Astrocyte of the hippocampus (primary cell): ENCODE measurements around the gene EPB41L4B.
A peak's percentile ranks its signal among the peaks of the same experiment; 100 is the strongest.
"Not testable (repeated sequence)": the region's sequence is repeated elsewhere in the genome, so short reads cannot be mapped to it uniquely, and the experiment has no call there.

Experiments
- DNase-seq: peaks from one replicate; pipeline ENCODE4 v3.0.0; 2011; ENCODE audit warnings: low read depth, low spot score

The EPB41L4B gene

GRCh38 chr9:109163194-109163593 lies 157.7 kb downstream of the EPB41L4B start:
- no peak for DNase-seq

DNA sequence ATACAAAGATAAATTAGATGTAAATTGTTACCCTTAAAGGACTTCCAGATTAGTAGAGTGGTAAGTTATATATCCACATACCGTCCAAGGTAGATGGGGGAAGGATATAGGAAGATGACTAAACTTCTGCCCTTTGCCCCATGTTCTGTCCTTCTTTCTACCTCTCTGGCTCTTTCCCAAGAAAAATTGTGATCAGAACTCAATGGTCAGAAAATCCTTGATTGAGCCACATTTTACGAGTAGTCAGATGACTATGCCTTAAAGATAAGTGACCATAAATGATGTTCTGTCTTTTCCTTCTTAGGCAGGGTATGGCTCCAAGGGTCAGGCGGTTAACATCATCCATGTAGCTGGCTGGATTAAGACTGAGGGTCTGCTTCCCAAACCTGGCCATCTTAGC lies 158.2 kb downstream of the EPB41L4B start:
- no peak for DNase-seq

GRCh38 chr9:109161471-109161870 lies 159.4 kb downstream of the EPB41L4B start:
- no peak for DNase-seq

DNA sequence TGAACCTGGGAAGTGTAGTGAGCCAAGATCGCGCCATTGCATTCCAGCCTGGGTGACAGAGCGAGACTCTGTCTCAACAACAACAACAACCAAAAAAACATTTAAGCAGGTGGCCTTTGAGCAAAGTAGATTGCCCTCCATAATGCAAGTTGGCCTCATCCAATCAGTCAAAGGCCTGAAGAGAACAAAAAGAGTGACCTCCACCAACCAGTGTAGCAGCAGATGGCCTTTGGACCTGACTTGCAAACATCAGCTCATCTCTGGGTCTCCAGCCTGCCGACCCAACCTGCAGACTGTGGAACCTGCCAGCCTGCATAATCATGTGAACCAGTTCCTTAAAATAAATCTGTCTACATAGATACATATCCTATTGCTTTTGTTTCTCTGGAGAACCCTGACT lies 161.3 kb downstream of the EPB41L4B start:
- no peak for DNase-seq

DNA sequence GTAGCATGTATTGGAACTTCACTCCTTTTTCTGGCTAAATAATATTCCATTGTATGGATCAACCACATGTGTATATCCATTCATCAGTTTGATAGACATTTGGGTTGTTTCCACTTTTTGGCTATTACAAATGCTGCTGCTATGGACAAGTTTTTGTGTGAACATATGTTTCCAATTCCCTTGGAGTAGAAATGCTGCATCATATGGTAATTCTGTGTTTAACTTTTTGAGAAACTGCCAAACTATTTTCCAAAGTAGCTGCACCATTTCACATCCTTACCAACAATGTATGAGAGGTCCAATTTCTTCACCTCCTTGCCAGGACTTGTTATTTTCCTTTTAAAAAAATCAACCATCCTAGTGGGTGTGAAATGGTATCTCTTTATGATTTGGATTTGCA lies 162.2 kb downstream of the EPB41L4B start:
- no peak for DNase-seq

GRCh38 chr9:109156708-109157107 lies 164.2 kb downstream of the EPB41L4B start:
- no peak for DNase-seq

DNA sequence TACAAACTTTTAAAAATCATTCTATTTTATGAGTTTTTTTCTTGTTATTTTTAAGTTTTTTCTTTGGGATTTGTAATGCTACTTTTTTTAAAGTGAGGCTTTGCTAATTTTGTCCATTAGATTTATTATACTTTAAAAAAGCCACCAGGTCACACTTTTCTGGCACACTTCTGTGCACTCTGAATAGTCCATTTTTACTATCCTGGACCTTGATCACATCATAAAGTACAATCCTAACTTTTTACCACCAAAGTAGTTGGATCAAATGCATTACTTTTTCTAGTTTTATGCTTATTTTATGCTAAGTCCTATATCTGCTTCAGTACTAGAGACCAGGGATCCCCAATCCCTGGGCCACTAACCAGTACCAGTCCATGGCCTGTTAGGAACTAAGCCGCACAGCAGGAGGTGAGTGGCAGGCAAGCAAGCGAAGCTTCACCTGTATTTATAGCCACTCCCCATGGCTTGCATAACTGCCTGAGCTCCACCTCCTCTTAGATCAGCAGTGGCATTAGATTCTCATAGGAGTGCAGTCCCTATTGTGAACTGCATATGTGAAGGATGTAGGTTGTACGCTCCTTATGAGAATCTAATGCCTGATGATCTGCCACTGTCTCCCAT lies 169.8 kb downstream of the EPB41L4B start:
- DNase-seq: no peak

DNA sequence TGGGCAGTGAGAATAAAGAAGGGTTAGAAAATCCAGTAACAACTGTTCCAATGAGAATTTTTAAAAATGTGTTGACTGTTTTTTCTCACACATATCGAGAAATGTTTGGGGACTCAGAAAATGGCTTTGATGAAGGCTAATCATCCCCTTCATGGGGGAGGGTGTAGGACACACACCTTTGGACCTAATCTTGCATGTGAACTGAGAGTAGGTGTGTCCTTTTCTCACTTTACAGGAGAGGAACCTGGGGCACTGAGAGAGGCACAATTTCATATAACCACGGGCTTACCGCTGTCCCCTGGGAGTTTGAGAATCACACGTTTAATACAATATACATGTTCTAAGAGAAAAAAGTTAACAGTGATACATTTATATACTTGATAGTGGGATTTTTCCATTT lies 171.1 kb downstream of the EPB41L4B start:
- no peak for DNase-seq

GRCh38 chr9:109149089-109149488 lies 171.8 kb downstream of the EPB41L4B start:
- no peak for DNase-seq

DNA sequence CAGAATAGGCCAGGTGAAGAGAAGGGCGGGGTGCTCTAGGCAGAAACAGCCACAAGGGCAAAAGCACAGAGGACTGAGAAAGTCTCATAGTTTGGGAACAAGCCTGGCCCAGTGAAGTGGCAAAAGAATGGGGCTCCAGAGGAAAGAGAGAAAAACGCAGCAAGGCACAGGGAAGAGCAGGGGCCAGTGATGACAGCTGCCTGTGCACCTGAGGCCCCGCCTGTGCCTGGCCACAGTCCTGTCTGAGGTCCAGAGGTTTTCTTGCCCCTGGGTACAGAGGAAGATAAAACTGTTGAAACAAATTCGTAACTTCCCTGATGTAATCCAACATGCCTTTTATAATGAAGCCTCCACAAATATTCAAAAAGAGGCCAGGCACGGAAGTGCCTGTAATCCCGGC lies 175.8 kb downstream of the EPB41L4B start:
- DNase-seq: no peak

DNA sequence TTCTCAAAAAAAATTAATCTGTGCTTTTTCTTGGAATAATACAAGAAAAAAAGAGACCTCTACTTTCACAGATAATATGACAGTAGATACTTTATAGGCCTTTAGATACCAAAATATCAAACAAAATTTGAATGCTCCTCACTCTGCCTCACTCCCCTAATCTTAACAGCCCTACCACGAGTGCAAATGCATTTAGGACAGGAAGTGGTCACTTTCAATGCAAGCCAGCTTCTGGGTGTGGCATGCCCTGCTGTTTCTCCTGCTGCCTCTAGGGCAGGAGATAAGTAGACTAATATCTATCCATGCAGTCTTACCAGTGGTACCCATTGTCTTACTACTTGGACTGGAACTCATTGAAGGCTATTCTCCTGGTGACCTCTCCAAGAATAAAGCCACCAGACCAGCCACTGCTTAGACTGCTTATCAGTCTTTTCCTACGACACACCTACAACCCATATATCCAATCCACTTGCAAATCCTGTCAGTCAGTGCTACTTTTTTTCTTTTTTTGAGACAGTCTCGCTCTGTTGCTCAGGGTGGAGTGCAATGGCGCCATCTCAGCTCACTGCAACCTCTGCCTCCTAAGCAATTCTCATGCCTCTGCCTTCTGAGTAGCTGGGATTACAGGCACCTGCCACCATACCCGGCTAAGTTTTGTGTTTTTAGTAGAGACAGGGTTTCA lies 176.8 kb downstream of the EPB41L4B start:
- DNase-seq: peak; percentile 10

DNA sequence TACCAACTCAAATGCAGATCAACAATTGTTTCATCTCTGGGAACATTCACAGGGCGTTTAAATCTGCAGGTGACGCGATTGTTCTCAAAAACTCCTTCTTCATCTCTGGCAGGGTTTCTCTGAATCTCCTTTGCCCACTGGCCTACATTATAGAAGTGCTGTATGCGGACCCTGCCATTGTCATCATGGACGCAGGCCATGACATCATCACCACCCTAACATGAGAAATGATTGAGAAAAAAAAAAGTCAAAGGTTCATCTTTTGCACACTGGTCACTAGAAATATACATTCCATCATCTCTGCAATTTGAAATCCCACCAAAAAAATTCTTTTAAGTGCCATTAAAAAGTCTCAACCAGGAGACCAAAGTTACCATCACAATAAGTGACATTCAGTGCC lies 179.5 kb downstream of the EPB41L4B start:
- DNase-seq: no peak

DNA sequence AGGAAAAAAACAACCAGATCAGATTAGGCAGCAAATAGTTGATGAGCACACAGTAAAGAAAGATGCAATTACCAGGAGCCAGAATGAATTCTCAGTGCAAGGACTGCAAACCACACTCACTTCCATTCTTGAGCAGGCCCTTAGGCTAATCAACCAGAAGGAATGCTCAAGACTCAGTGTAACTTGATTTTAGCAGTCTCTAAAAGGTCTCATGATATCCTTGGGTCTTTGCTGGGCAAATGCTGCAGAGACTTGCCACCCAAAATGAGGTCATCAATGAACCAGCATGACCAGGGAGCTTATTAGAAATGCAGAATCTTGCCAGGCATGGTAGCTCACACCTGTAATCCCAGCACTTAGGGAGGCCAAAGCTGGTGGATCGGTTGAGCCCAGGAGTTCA lies 181.0 kb downstream of the EPB41L4B start:
- no peak for DNase-seq

DNA sequence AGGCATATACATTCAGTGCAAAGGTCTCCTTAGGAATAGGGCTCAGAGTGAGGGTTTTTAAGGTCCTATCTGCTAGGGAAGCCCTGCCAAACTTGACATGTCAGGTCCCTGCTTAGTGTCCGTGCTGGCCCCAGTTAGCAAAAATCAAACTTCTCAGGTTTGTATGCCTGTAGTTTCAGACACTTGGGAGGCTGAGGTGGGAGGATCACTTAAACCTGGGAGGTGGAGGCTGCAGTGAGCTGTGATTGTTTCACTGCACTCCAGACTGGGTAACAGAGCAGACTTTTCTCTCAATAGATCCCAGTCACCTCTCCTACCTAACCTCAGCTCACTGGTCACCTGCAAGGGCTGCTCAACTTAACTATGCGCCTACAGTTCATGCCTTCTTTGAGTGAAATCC lies 182.4 kb downstream of the EPB41L4B start:
- DNase-seq: no peak

DNA sequence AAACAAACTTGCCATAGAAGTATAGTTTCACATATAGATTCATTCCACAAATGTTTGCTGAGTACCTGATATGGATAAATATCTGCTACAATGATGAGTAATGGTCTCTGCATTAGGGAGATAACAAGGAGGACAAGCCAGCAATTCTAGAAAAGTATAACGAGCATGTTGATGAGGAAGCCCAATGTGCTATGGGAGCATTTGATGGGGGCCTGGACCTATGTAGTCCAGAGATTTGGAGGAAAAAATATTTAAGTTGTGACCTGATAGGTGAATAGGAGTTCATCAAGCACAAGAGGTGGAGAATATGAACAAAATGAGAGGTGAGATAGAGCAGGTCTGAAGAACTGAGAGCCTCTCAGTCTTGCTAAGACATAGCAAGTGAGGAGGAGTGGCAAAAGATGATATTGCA lies 186.7 kb downstream of the EPB41L4B start:
- DNase-seq: no peak

GRCh38 chr9:109133533-109133932 lies 187.3 kb downstream of the EPB41L4B start:
- no peak for DNase-seq

DNA sequence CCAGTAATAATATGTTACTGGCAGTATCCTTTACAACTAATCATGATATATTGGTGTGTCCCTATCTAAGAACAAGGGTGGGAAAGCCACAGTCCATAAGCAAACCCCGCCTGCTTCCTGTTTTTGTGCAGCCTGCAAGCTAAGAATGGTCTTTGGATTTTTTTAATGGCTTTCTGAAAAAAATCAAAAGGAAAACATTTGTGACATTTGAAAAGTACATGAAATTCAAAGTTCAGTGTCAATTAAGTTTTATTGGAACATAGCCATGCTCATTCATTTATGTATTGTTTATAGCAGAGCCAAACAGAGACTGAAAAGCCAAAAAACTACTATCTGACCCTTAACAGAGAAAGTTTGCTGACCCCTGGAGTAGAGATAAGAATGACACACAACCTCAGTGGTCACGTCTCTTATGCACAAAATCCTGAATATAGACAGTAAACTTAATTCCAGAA lies 188.3 kb downstream of the EPB41L4B start:
- DNase-seq: no peak

- no peak for DNase-seq
Measured at GRCh38 chr9:109129470-109130197, 191.2 kb downstream of the EPB41L4B start.

DNA sequence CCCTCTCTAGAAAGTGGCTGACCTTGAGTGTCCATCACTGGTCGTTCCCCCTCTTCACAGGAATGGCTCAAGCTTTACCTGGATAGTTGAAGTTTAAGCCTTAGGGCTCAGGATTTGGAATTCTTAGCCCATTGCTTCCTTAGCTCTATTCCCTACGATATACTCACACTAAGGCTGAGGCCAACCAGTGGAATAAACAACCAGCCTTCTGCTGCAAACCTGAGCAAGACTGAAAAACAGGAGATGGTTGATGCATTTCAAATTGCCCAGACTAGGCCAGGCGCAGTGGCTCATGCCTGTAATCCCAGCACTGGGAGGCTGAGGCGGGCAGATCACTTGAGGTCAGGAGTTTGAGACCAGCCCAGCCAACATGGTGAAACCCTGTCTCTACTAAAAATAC lies 194.2 kb downstream of the EPB41L4B start:
- not testable (repeated sequence) for DNase-seq

- no peak for DNase-seq
Measured at GRCh38 chr9:109124121-109124520, 196.7 kb downstream of the EPB41L4B start.

DNA sequence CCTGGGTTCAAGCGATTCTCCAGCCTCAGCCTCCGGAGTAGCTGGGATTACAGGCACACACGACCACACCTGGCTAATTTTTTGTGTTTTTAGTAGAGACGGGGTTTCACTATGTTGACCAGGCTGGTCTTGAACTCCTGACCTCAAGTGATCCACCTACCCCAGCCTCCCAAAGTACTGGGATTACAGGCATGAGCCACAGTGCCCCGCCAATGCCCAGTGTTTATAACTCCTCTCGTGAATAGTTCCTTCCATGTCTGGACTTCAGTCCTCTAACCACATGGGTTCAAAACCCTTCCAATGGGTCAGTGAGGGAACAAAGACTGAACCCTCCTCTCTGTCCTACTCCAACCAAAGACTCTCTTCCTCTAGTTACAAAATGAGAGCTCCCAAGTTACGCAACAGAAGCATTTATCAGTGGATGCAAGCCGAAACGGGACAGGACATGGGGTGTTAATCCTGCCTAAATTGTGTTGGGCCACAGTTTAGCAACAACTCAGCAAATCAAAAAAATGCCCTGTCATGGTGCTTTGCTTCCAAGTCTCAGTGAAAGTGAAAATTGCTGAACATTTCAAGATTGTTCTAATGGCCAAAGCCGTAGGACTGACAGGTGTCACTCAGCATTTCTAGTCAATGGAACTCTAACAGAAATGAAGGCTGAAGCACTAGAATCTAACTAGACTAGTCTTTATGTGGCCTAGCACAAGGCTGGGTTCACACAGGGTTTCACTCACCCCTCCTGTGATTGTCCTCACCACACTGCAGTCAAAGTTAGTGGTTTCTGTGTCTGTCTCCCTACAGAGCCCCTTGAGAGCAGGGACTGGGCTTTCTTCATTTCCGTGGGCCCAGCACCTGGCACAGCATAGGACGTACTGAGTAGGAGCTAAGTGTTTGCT lies 197.9 kb downstream of the EPB41L4B start:
- DNase-seq: no peak
